GM12873 (cell line): ENCODE data around the gene INSIG2.

Experiments
- CTCF ChIP-seq: IDR thresholded peaks from 2 replicates; pipeline ENCODE4 v1.5.1; 2012; ENCODE audit warnings: low read depth, mild to moderate bottlenecking, moderate library complexity, low read length, control low read depth; ENCODE audit not compliant: insufficient read depth; ENCODE audit errors: missing control alignments

The INSIG2 gene

GRCh38 chr2:118124288-118124891 is 36.1 kb downstream of the INSIG2 start:
- TF ChIP-seq CTCF: no peak

- TF ChIP-seq CTCF: no peak
Measured at GRCh38 chr2:118127250-118127649, 39.0 kb downstream of the INSIG2 start.

- TF ChIP-seq CTCF: no peak
Measured at GRCh38 chr2:118128826-118129225, 40.6 kb downstream of the INSIG2 start.

GRCh38 chr2:118130385-118130784 is 42.1 kb downstream of the INSIG2 start:
- TF ChIP-seq CTCF: no peak

- no peak for TF ChIP-seq CTCF
Measured at GRCh38 chr2:118131771-118132170, 43.5 kb downstream of the INSIG2 start.

GRCh38 chr2:118133916-118134315 is 45.6 kb downstream of the INSIG2 start:
- no peak for TF ChIP-seq CTCF

- TF ChIP-seq CTCF: no peak
Measured at GRCh38 chr2:118134650-118135049, 46.4 kb downstream of the INSIG2 start.
